Measurements from ENCODE around the gene MEDAG. TPM values are rescaled to one million over a fixed set of nuclear protein-coding genes. Genes with fewer than 3 reads are reported as not detected.

Gene MEDAG
- total RNA-seq, 1 experiment from 2014 or later, result 0.67 TPM

GRCh38 chr13:30861163-30861562 lies 44.9 kb upstream of the MEDAG start:
- no TSS peak for BruUV-seq (replicated peaks)
- Histone ChIP-seq H3K4me1 (ENCODE audit: control insufficient read depth, insufficient read depth, low read length) (peaks cover 17% of the 10 kb centered on the region), H3K4me3 (ENCODE audit: low read depth in 2 of 2, low read length in 2 of 2) (no peak overlapping the region), H3K27ac (ENCODE audit: low read length) (peak overlapping the region; percentile 48), H3K27me3 (ENCODE audit: control insufficient read depth, insufficient read depth, low read length) (no peaks in the 10 kb centered on the region), H3K9me3 (ENCODE audit: control insufficient read depth, insufficient read depth, low read depth, low read length) (no peaks in the 10 kb centered on the region), H3K36me3 (ENCODE audit: control insufficient read depth, insufficient read depth, low read length) (no peaks in the 10 kb centered on the region)
- DNase-seq (ENCODE audit: low read depth, low spot score), result no peak
- no peak for TF ChIP-seq TCF7L2 (IDR thresholded peaks at IDR 0.05; ENCODE audit: low read depth, low read length)
- TF ChIP-seq REST (IDR thresholded peaks at IDR 0.05; ENCODE audit: insufficient read depth in 1 of 2, low read depth in 2 of 2, low read length in 1 of 2), result no peak
- TF ChIP-seq CTCF (IDR thresholded peaks at IDR 0.05), result no peak
- no peak for TF ChIP-seq POLR2AphosphoS5 (IDR thresholded peaks at IDR 0.05; ENCODE audit: low read depth, low read length)
- TF ChIP-seq SIN3A (IDR thresholded peaks at IDR 0.05; ENCODE audit: borderline replicate concordance, insufficient read depth, low read depth, low read length), result no peak
- intact Hi-C loops (cut with micrococcal nuclease; ENCODE audit: unreplicated experiment) (no loop called here), in situ Hi-C loops (cut with HindIII; ENCODE audit: low pct_unique_long_range_greater_than_20kb, low sequenced_read_pairs) (no loop called here)
- ATAC-seq, result no peak
- ChIA-PET CTCF (interaction anchor here (0.7 kb wide), 1 partner anchor 9 kb away, joined by 11 read pairs; no protein-coding TSS in a partner anchor), POLR2A (no interaction called here)

GRCh38 chr13:30861836-30862467 lies 44.1 kb upstream of the MEDAG start:
- POLR2A ChIA-PET, result no interaction called here
- in situ Hi-C loops (cut with HindIII; ENCODE audit: low pct_unique_long_range_greater_than_20kb, low sequenced_read_pairs), result no loop called here
- no peak for TF ChIP-seq REST (IDR thresholded peaks at IDR 0.05; ENCODE audit: insufficient read depth in 1 of 2, low read depth in 2 of 2, low read length in 1 of 2)
- no peak for TF ChIP-seq TCF7L2 (IDR thresholded peaks at IDR 0.05; ENCODE audit: low read depth, low read length)
- TF ChIP-seq CTCF (IDR thresholded peaks at IDR 0.05), result no peak
- no peak for TF ChIP-seq POLR2AphosphoS5 (IDR thresholded peaks at IDR 0.05; ENCODE audit: low read depth, low read length)
- no peak for TF ChIP-seq SIN3A (IDR thresholded peaks at IDR 0.05; ENCODE audit: borderline replicate concordance, insufficient read depth, low read depth, low read length)

More at GRCh38 chr13:30861836-30862467, 44.1 kb upstream of the MEDAG start:
- intact Hi-C loops (cut with micrococcal nuclease; ENCODE audit: unreplicated experiment), result no loop called here
- no peak overlapping the region for H3K4me3 ChIP-seq (ENCODE audit: low read depth in 2 of 2, low read length in 2 of 2)
- no peaks in the 10 kb centered on the region for H3K36me3 ChIP-seq (ENCODE audit: control insufficient read depth, insufficient read depth, low read length)
- H3K9me3 ChIP-seq (ENCODE audit: control insufficient read depth, insufficient read depth, low read depth, low read length), result no peaks in the 10 kb centered on the region
- no peaks in the 10 kb centered on the region for H3K27me3 ChIP-seq (ENCODE audit: control insufficient read depth, insufficient read depth, low read length)
- no peak for ATAC-seq
- peak overlapping the region; percentile 63 for H3K27ac ChIP-seq (ENCODE audit: low read length)
- CTCF ChIA-PET, result no interaction called here
- H3K4me1 ChIP-seq (ENCODE audit: control insufficient read depth, insufficient read depth, low read length), result peaks cover 21% of the 10 kb centered on the region
- BruUV-seq (replicated peaks), result no TSS peak
- DNase-seq (ENCODE audit: low read depth, low spot score), result no peak

All from Panc1 (cell line).